Endothelial cell of umbilical vein (primary cell): ENCODE measurements around the gene DAB1. TPM values are rescaled to one million over a fixed set of nuclear protein-coding genes. Genes with fewer than 3 reads are reported as not detected.

ENCODE experiments used
- BruUV-seq: library from RNA; stranded (reverse); fragments of 400-500 nt; replicated peaks from 2 replicates; lab custom pipeline; 2021; lab: Mats Ljungman, UMichigan
- CTCF ChIA-PET: fragments of 300-600, 350-600 bp; sonication (Branson Sonifier 250); formaldehyde crosslinking; loops from one replicate; lab custom pipeline; 2021; ENCODE audit warnings: antibody characterized with exemption, inconsistent platforms; lab: Charles Lee
- POLR2A ChIA-PET: fragments of 300-600, 350-600 bp; sonication (Branson Sonifier 250); formaldehyde crosslinking; loops from one replicate; lab custom pipeline; 2021; ENCODE audit warnings: antibody characterized with exemption, inconsistent platforms; lab: Charles Lee
- DNase-seq: peaks from one replicate; pipeline ENCODE4 v3.0.0-alpha.2; 2011; ENCODE audit warnings: low read depth, low spot score
- FAIRE-seq: peaks from 2 replicates; lab custom pipeline; 2011; peaks lifted over from hg19 to GRCh38; lab: Jason Lieb, UNC
- H2AFZ ChIP-seq: 2 replicates; pipeline ENCODE4 v1.6.0; 2012; ENCODE audit warnings: low read depth, low read length, control low read depth, inconsistent platforms
- H3K27ac ChIP-seq: 2 replicates; pipeline ENCODE4 v1.5.1; 2011; ENCODE audit warnings: low read depth, mild to moderate bottlenecking, control low read depth, low read length, moderate library complexity; ENCODE audit not compliant: insufficient read depth
- H3K27me3 ChIP-seq, 2 experiments: 2 replicates each; pipeline versions ENCODE4 v1.6.0 to v1.6.1; 2011; ENCODE audit warnings: low read length in 2 of 2, mixed read lengths in 1 of 2; ENCODE audit not compliant: control insufficient read depth in 2 of 2, insufficient read depth in 2 of 2
- H3K36me3 ChIP-seq, 2 experiments: 2 replicates in 1 of 2; 3 replicates in 1 of 2; pipeline ENCODE4 v1.5.1; 2011; ENCODE audit warnings: low read length in 2 of 2, mild to moderate bottlenecking in 1 of 2, moderate library complexity in 1 of 2; ENCODE audit not compliant: control insufficient read depth in 2 of 2, insufficient read depth in 2 of 2; ENCODE audit errors: extremely low read depth in 1 of 2
- H3K4me1 ChIP-seq: 3 replicates; pipeline ENCODE4 v1.5.1; 2011; ENCODE audit warnings: mild to moderate bottlenecking, low read length; ENCODE audit not compliant: control insufficient read depth, insufficient read depth; ENCODE audit errors: extremely low read depth
- H3K4me2 ChIP-seq: 2 replicates; pipeline ENCODE4 v1.6.1; 2011; ENCODE audit warnings: low read length, control low read depth, mixed read lengths; ENCODE audit not compliant: insufficient read depth
- H3K4me3 ChIP-seq, 3 experiments: fragments of 200-600 bp in 1 of 3; sonication (generic), shearing (Covaris generic) in 1 of 3; replicated peaks in 1 of 3; 2 replicates each; pipeline ENCODE4 v1.5.1; 2011 to 2016; ENCODE audit warnings: control low read depth in 3 of 3, low read length in 3 of 3, mild to moderate bottlenecking in 2 of 3, inconsistent platforms in 1 of 3, low read depth in 1 of 3, moderate library complexity in 1 of 3; ENCODE audit not compliant: insufficient read depth in 1 of 3
- H3K79me2 ChIP-seq: 2 replicates; pipeline ENCODE4 v1.6.0; 2012; ENCODE audit warnings: low read length, inconsistent platforms; ENCODE audit not compliant: control insufficient read depth, insufficient read depth
- H3K9ac ChIP-seq: replicated peaks from 2 replicates; pipeline ENCODE3; 2011; ENCODE audit warnings: low read length, control low read depth; ENCODE audit not compliant: insufficient read depth; ENCODE audit errors: extremely low read depth
- H3K9me1 ChIP-seq: replicated peaks from 3 replicates; pipeline ENCODE4 v1.6.0; 2011; ENCODE audit warnings: mild to moderate bottlenecking, low read length; ENCODE audit not compliant: control insufficient read depth, insufficient read depth; ENCODE audit errors: extremely low read depth
- H3K9me3 ChIP-seq: replicated peaks from 2 replicates; pipeline ENCODE4 v1.5.1; 2012; ENCODE audit warnings: low read length, inconsistent platforms; ENCODE audit not compliant: control insufficient read depth, insufficient read depth
- H4K20me1 ChIP-seq: replicated peaks from 2 replicates; pipeline ENCODE3; 2011; ENCODE audit warnings: mild to moderate bottlenecking, low read length; ENCODE audit not compliant: control insufficient read depth, insufficient read depth; ENCODE audit errors: extremely low read depth
- EZH2 ChIP-seq: IDR thresholded peaks from 2 replicates; pipeline ENCODE4 v1.6.1; 2012; ENCODE audit warnings: borderline replicate concordance, low read depth, mild to moderate bottlenecking, moderate library complexity, low read length, inconsistent platforms; ENCODE audit not compliant: severe bottlenecking
- JUN ChIP-seq: IDR thresholded peaks from 2 replicates; pipeline ENCODE4 v1.6.1; 2011; ENCODE audit warnings: borderline replicate concordance, low read depth; ENCODE audit not compliant: insufficient read length, insufficient read depth
- dilution Hi-C: fragments of 300-500 bp; cut with MboI; formaldehyde crosslinking; loops from one replicate; pipeline ENCODE4 v1.15.0; 2019; ENCODE audit warnings: low sequenced_read_pairs; ENCODE audit not compliant: extremely low pct_ligation_motif_present
- intact Hi-C: fragments of 100-400 bp; cut with micrococcal nuclease; formaldehyde crosslinking; loops from one replicate; pipeline ENCODE4 v1.10.0; 2022
- polyA plus RNA-seq, 4 experiments: library from polyadenylated mRNA; depleted of rRNA in 3 of 4; stranded (reverse) in 3 of 4; unstranded in 1 of 4; fragments of >200 nt; gene quantifications; 2 replicates each; pipeline versions ENCODE4 v1.2.1 to v1.2.3, GENCODE V29; 2011 to 2012; ENCODE audit warnings: missing spikeins in 1 of 4
- total RNA-seq: library from RNA; stranded (reverse); gene quantifications from 2 replicates; pipeline ENCODE4 v1.2.3, GENCODE V29; 2021
- TF ChIP-seq, protein P1 (sequence below): IDR thresholded peaks from 2 replicates; pipeline ENCODE4 v1.6.1; 2011; ENCODE audit not compliant: insufficient read depth, insufficient read length
- TF ChIP-seq, protein P2 (sequence below), 2 donors: IDR thresholded peaks; 1 replicate in 1 of 2; 2 replicates in 1 of 2; pipeline ENCODE4 v1.5.1; 2011; ENCODE audit warnings: low read length in 2 of 2, mild to moderate bottlenecking in 2 of 2, moderate library complexity in 2 of 2, control low read depth in 1 of 2, inconsistent platforms in 1 of 2, low read depth in 1 of 2; ENCODE audit not compliant: insufficient read depth in 1 of 2; ENCODE audit errors: extremely low read depth in 1 of 2

The DAB1 gene
- total and polyA plus RNA-seq, 2 donors (not counting 3 experiments of a cell fraction or from before 2014, with no cell fraction given) = not detected

DNA sequence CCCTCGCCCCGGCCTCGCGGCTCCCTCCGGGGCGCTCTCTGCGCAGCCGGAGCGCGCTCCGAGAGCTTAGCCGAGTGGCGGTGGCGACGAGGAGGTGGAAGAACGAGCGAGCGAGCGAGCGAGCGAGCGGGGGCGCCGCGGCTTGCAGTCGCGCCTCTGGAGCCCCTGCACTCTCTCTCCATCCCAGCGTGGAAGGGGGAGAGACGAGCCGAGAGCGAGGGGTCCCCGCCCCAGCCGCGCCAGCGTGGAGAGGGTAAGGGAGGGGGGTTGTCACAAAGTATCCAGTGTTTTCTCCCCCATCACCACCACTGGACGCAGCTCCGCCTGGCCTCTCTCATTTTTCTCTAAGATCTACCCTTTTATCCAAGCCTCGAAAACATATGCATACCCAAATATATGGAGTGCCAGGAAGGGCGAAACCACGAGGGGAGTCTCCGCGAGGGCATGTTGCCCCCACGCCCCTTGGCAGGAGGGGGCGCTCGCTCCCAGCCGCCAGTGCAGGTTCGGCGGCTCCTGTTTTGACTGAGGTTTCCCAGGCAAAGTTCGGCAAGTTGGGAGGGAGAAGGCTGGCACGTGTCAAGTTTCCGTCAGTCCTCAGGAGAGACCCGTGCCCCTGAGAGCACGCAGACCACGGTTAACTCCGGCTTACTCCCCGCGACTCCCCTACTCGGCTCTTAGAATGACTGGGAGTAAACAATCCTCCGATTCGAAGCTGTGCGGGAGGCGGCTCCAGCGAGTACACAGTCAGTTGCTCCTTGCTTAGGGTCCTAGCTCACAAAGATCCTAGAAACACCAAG, 569 bp upstream of the DAB1 start:
- TF ChIP-seq, protein P1, sequence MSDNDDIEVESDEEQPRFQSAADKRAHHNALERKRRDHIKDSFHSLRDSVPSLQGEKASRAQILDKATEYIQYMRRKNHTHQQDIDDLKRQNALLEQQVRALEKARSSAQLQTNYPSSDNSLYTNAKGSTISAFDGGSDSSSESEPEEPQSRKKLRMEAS = no peak
- TF ChIP-seq JUN (no peak), EZH2 (no peak)
- TF ChIP-seq, protein P2, sequence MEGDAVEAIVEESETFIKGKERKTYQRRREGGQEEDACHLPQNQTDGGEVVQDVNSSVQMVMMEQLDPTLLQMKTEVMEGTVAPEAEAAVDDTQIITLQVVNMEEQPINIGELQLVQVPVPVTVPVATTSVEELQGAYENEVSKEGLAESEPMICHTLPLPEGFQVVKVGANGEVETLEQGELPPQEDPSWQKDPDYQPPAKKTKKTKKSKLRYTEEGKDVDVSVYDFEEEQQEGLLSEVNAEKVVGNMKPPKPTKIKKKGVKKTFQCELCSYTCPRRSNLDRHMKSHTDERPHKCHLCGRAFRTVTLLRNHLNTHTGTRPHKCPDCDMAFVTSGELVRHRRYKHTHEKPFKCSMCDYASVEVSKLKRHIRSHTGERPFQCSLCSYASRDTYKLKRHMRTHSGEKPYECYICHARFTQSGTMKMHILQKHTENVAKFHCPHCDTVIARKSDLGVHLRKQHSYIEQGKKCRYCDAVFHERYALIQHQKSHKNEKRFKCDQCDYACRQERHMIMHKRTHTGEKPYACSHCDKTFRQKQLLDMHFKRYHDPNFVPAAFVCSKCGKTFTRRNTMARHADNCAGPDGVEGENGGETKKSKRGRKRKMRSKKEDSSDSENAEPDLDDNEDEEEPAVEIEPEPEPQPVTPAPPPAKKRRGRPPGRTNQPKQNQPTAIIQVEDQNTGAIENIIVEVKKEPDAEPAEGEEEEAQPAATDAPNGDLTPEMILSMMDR (IDR thresholded peaks at IDR 0.05; ENCODE audit: extremely low read depth in 1 of 2, insufficient read depth in 1 of 2, low read depth in 1 of 2, low read length in 2 of 2) = peak; percentile 8 to 49
- dilution Hi-C loops (no loop called here), intact Hi-C loops (no loop called here)
- Histone ChIP-seq H3K27ac (no peak overlapping the region), H3K4me2 (no peak overlapping the region), H3K27me3 (peaks cover 38 to 43% of the 10 kb centered on the region in 2 experiments), H3K79me2 (no peaks in the 10 kb centered on the region), H3K9ac (no peak overlapping the region), H3K4me3 (no peak overlapping the region), H3K9me3 (no peaks in the 10 kb centered on the region), H2AFZ (no peak overlapping the region), H4K20me1 (no peaks in the 10 kb centered on the region), H3K4me1 (no peaks in the 10 kb centered on the region), H3K36me3 (no peaks in the 10 kb centered on the region), H3K9me1 (no peaks in the 10 kb centered on the region)
- CTCF ChIA-PET = interaction anchor here (0.6 to 0.8 kb wide), 5 partner anchors 9 to 525 kb away, joined by 3 to 4 read pairs (median 3); no protein-coding TSS in a partner anchor
- no TSS peak for BruUV-seq
- DNase-seq (no peak), FAIRE-seq (no peak)
- POLR2A ChIA-PET = no interaction called here
